ENCODE results near the gene ALG5. TPM values are rescaled to one million over a fixed set of nuclear protein-coding genes. Genes with fewer than 3 reads are reported as not detected.

Gene ALG5
- total RNA-seq, 4 donors from 2014 or later = 36.6 to 45.0 (median 38.2) TPM

- 81 to 84% methylated on average over 8 of the region's 8 CpGs for WGBS, 2 donors
These were observed 95.1 kb downstream of the ALG5 start for GRCh38 chr13:36903925-36904595.

More at GRCh38 chr13:36903925-36904595, 95.1 kb downstream of the ALG5 start:
- no peak for TF ChIP-seq POLR2A (IDR thresholded peaks at IDR 0.05)
- TF ChIP-seq EP300 (IDR thresholded peaks at IDR 0.05) = no peak
- TF ChIP-seq CTCF (IDR thresholded peaks at IDR 0.05) = no peak
- Histone ChIP-seq H3K4me3 (no peak overlapping the region), H3K36me3 (peaks cover 0 to 13% (median 0%) of the 10 kb centered on the region in 3 donors), H3K9me3 (peaks cover 0 to 11% (median 0%) of the 10 kb centered on the region in 4 donors), H3K4me1 (no peaks in the 10 kb centered on the region), H3K27me3 (no peaks in the 10 kb centered on the region), H3K27ac (no peak overlapping the region)
- no peak for DNase-seq (ENCODE audit: low spot score in 2 of 2)

Other genes with a start within 250 kb of the ALG5 start
- gene RFXAP, start 180.1 kb downstream of the ALG5 start, total RNA-seq = 10 to 100 TPM in 1 of 4 donors, 1 to 10 TPM in 3; 4.8 to 12.9 (median 5.9) TPM
- gene SMAD9, start 79.1 kb downstream of the ALG5 start, total RNA-seq = 10 to 100 TPM; 13.8 to 20.4 (median 15.8) TPM
- gene EXOSC8, start 1.4 kb upstream of the ALG5 start, total RNA-seq = 10 to 100 TPM; 26.7 to 35.0 (median 31.9) TPM
- 10 to 100 TPM; 24.7 to 50.9 (median 40.6) TPM for gene SUPT20H, start 60.3 kb upstream of the ALG5 start, total RNA-seq
- gene CSNK1A1L, start 106.3 kb upstream of the ALG5 start, total RNA-seq = not detected